Activated naive CD8-positive, alpha-beta T cell (primary cell): ENCODE data around the gene MRPS31.
"Not testable (repeated sequence)": the region's sequence is repeated elsewhere in the genome, so short reads cannot be mapped to it uniquely, and the experiment has no call there.

ENCODE experiments used
- H3K27ac Mint-ChIP-seq: one replicate; pipeline ENCODE4 v1.8.0; 2021; ENCODE audit warnings: mixed read lengths
- H3K27me3 Mint-ChIP-seq: one replicate; pipeline ENCODE4 v1.8.0; 2021; ENCODE audit warnings: mixed read lengths
- H3K36me3 Mint-ChIP-seq: one replicate; pipeline ENCODE4 v1.8.0; 2021; ENCODE audit warnings: mixed read lengths
- H3K4me1 Mint-ChIP-seq: one replicate; pipeline ENCODE4 v1.8.0; 2021; ENCODE audit warnings: low read depth, mixed read lengths
- H3K4me3 Mint-ChIP-seq: one replicate; pipeline ENCODE4 v1.8.0; 2021; ENCODE audit warnings: mild to moderate bottlenecking, mixed read lengths
- H3K9me3 Mint-ChIP-seq: one replicate; pipeline ENCODE4 v1.8.0; 2021; ENCODE audit warnings: low read depth, mixed read lengths

Gene MRPS31

GRCh38 chr13:40796649-40797048, 25.7 kb upstream of the MRPS31 start:
- Mint-ChIP-seq H3K4me3 (no peak overlapping the region), H3K4me1 (peaks cover 21% of the 10 kb centered on the region), H3K27ac (no peak overlapping the region), H3K27me3 (no peaks in the 10 kb centered on the region), H3K36me3 (peaks cover 8% of the 10 kb centered on the region), H3K9me3 (no peaks in the 10 kb centered on the region)

- Mint-ChIP-seq H3K4me3 (no peak overlapping the region), H3K4me1 (peaks cover 27% of the 10 kb centered on the region), H3K36me3 (peaks cover 5% of the 10 kb centered on the region), H3K27me3 (no peaks in the 10 kb centered on the region), H3K27ac (no peak overlapping the region), H3K9me3 (no peaks in the 10 kb centered on the region)
Measured at GRCh38 chr13:40794414-40795368, 23.7 kb upstream of the MRPS31 start.

DNA sequence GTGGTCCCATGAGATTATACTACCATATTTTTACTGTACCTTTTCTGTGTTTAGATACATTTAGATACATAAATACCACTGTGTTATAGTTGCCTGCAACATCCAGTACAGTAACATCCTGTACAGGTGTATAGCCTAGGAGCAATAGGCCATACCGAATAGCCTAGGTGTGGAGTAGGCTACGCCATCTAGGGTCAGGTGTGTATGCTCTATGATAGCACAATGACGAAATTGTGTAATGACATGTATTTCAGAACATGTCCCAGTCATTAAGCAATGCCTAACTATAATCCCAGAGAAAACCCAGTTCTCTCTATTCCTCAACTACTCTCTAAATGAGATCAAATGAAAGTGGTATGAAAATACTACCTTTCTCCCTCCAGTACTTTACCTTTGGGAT, 22.3 kb upstream of the MRPS31 start:
- H3K27ac Mint-ChIP-seq: no peak overlapping the region
- peaks cover 20% of the 10 kb centered on the region for H3K4me1 Mint-ChIP-seq
- H3K36me3 Mint-ChIP-seq: no peaks in the 10 kb centered on the region
- H3K4me3 Mint-ChIP-seq: no peak overlapping the region
- no peaks in the 10 kb centered on the region for H3K27me3 Mint-ChIP-seq
- no peaks in the 10 kb centered on the region for H3K9me3 Mint-ChIP-seq

- Mint-ChIP-seq H3K4me1 (peaks cover 24% of the 10 kb centered on the region), H3K36me3 (no peaks in the 10 kb centered on the region), H3K9me3 (no peaks in the 10 kb centered on the region), H3K4me3 (peak overlapping the region; percentile 13), H3K27ac (peak overlapping the region; percentile 64), H3K27me3 (no peaks in the 10 kb centered on the region)
Measured at GRCh38 chr13:40792284-40793051, 21.5 kb upstream of the MRPS31 start.

GRCh38 chr13:40790154-40790616, 19.2 kb upstream of the MRPS31 start:
- Mint-ChIP-seq H3K27me3 (no peaks in the 10 kb centered on the region), H3K4me1 (peaks cover 34% of the 10 kb centered on the region), H3K4me3 (peak overlapping the region; percentile 84), H3K27ac (peak overlapping the region; percentile 81), H3K36me3 (no peaks in the 10 kb centered on the region), H3K9me3 (no peaks in the 10 kb centered on the region)

- peak within 1 kb of the TSS; percentile 85 for H3K27ac Mint-ChIP-seq
- peaks cover 34% of the 10 kb centered on the region for H3K4me1 Mint-ChIP-seq
- no peaks in the 10 kb centered on the region for H3K27me3 Mint-ChIP-seq
Measured at GRCh38 chr13:40789275-40790153, 18.5 kb upstream of the MRPS31 start, which contains the start of gene SLC25A15. Gene SLC25A15, plus strand, starts transcription at chr13:40789611. Its CDS starts 3,616 bp downstream, at chr13:40793227.

GRCh38 chr13:40788540-40789274, 17.7 kb upstream of the MRPS31 start:
- H3K27ac Mint-ChIP-seq: peak overlapping the region; percentile 85
- not testable (repeated sequence) for H3K36me3 Mint-ChIP-seq, H3K27me3 Mint-ChIP-seq, H3K9me3 Mint-ChIP-seq
- H3K4me1 Mint-ChIP-seq: peaks cover 33% of the 10 kb centered on the region
- peak overlapping the region; percentile 84 for H3K4me3 Mint-ChIP-seq

More at GRCh38 chr13:40789275-40790153, 18.5 kb upstream of the MRPS31 start, which contains the start of gene SLC25A15:
- Mint-ChIP-seq H3K9me3 (no peaks in the 10 kb centered on the region), H3K36me3 (no peaks in the 10 kb centered on the region), H3K4me3 (peak within 1 kb of the TSS; percentile 84)

GRCh38 chr13:40787062-40787461, 16.1 kb upstream of the MRPS31 start:
- H3K9me3 Mint-ChIP-seq: no peaks in the 10 kb centered on the region
- H3K36me3 Mint-ChIP-seq: no peaks in the 10 kb centered on the region

GRCh38 chr13:40786568-40786996, 15.6 kb upstream of the MRPS31 start:
- Mint-ChIP-seq H3K27ac (peak overlapping the region; percentile 54), H3K4me3 (peak overlapping the region; percentile 27)

More at GRCh38 chr13:40787062-40787461, 16.1 kb upstream of the MRPS31 start:
- H3K4me3 Mint-ChIP-seq: peak overlapping the region; percentile 63
- peak overlapping the region; percentile 73 for H3K27ac Mint-ChIP-seq
- peaks cover 30% of the 10 kb centered on the region for H3K4me1 Mint-ChIP-seq
- H3K27me3 Mint-ChIP-seq: no peaks in the 10 kb centered on the region

GRCh38 chr13:40784540-40784939, 13.6 kb upstream of the MRPS31 start:
- Mint-ChIP-seq H3K4me3 (no peak overlapping the region), H3K4me1 (peaks cover 20% of the 10 kb centered on the region), H3K27ac (no peak overlapping the region), H3K36me3 (no peaks in the 10 kb centered on the region), H3K27me3 (no peaks in the 10 kb centered on the region), H3K9me3 (no peaks in the 10 kb centered on the region)

More at GRCh38 chr13:40786568-40786996, 15.6 kb upstream of the MRPS31 start:
- Mint-ChIP-seq H3K9me3 (no peaks in the 10 kb centered on the region), H3K27me3 (no peaks in the 10 kb centered on the region), H3K36me3 (no peaks in the 10 kb centered on the region), H3K4me1 (peaks cover 26% of the 10 kb centered on the region)

DNA sequence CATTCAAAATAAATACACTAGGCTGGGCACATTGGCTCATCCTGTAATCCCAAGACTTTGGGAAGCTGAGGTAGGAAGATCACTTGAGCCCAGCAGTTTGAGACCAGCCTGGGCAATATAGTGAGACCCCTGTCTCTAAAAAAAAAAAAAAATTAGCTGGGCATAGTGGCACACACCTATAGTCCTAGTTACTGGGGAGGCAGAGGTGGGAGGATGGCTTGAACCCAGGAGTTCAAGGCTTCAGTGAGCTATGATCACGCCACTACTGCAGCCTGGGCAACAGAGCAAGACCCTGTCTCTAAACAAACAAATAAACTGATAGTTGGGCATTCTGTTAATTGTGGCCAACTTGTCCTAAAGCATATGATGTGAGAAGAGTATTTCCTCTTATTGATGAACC, 12.0 kb upstream of the MRPS31 start:
- H3K27ac Mint-ChIP-seq, H3K27me3 Mint-ChIP-seq, H3K4me3 Mint-ChIP-seq, H3K9me3 Mint-ChIP-seq, H3K36me3 Mint-ChIP-seq: not testable (repeated sequence)
- peaks cover 24% of the 10 kb centered on the region for H3K4me1 Mint-ChIP-seq

GRCh38 chr13:40781717-40782116, 10.7 kb upstream of the MRPS31 start:
- H3K27me3 Mint-ChIP-seq: no peaks in the 10 kb centered on the region
- no peaks in the 10 kb centered on the region for H3K36me3 Mint-ChIP-seq
- no peak overlapping the region for H3K27ac Mint-ChIP-seq
- peaks cover 25% of the 10 kb centered on the region for H3K4me1 Mint-ChIP-seq
- H3K9me3 Mint-ChIP-seq: no peaks in the 10 kb centered on the region
- H3K4me3 Mint-ChIP-seq: no peak overlapping the region

- Mint-ChIP-seq H3K9me3 (no peaks in the 10 kb centered on the region), H3K4me1 (peaks cover 28% of the 10 kb centered on the region), H3K36me3 (no peaks in the 10 kb centered on the region), H3K4me3 (no peak overlapping the region), H3K27ac (no peak overlapping the region), H3K27me3 (no peaks in the 10 kb centered on the region)
Measured at GRCh38 chr13:40780822-40781401, 9.9 kb upstream of the MRPS31 start.
